K562 (cell line): ENCODE measurements around the gene TCF12. TPM values are rescaled to one million over a fixed set of nuclear protein-coding genes. Genes with fewer than 3 reads are reported as not detected.

ENCODE experiments used
- CBFA2T3 ChIP-seq: fragments of 450-650 bp; IDR thresholded peaks from 2 replicates; pipeline ENCODE4 v1.6.1; 2017
- CC2D1A ChIP-seq: fragments of 450-650 bp; IDR thresholded peaks from 2 replicates; pipeline ENCODE4 v1.6.1; 2017; ENCODE audit warnings: mild to moderate bottlenecking
- CHAMP1 ChIP-seq: fragments of 450-650 bp; IDR thresholded peaks from 2 replicates; pipeline ENCODE4 v1.6.1; 2016; ENCODE audit warnings: mild to moderate bottlenecking
- ESRRB ChIP-seq: fragments of 250-450 bp; sonication (Bioruptor Pico); IDR thresholded peaks from 2 replicates; pipeline ENCODE4 v1.5.0; 2020; ENCODE audit warnings: mild to moderate bottlenecking, moderate library complexity, borderline replicate concordance
- GMEB1 ChIP-seq: fragments of 250-450 bp; sonication (Bioruptor Pico); IDR thresholded peaks from 2 replicates; pipeline ENCODE4 v1.4.0; 2020; ENCODE audit warnings: mild to moderate bottlenecking
- HEY1 ChIP-seq: fragments of 250-450 bp; sonication (Bioruptor Pico); IDR thresholded peaks from 2 replicates; pipeline ENCODE4 v1.5.0; 2020; ENCODE audit warnings: mild to moderate bottlenecking, moderate library complexity, borderline replicate concordance
- HMGN3 ChIP-seq: IDR thresholded peaks from 2 replicates; pipeline ENCODE4 v1.6.1; 2011; ENCODE audit warnings: borderline replicate concordance, low read depth, mild to moderate bottlenecking, mixed read lengths, low read length; ENCODE audit not compliant: insufficient read length; ENCODE audit errors: extremely low read depth
- HNRNPLL ChIP-seq: fragments of 200-400 bp; formaldehyde crosslinking; IDR thresholded peaks from 2 replicates; pipeline ENCODE4 v1.6.1; 2017; ENCODE audit warnings: low read length, low read depth, mild to moderate bottlenecking; ENCODE audit not compliant: poor library complexity, severe bottlenecking
- MEIS2 ChIP-seq: fragments of 450-650 bp; IDR thresholded peaks from 2 replicates; pipeline ENCODE4 v1.6.1; 2014; ENCODE audit warnings: mild to moderate bottlenecking; ENCODE audit not compliant: partially characterized antibody
- PTTG1 ChIP-seq: fragments of 450-650 bp; IDR thresholded peaks from 2 replicates; pipeline ENCODE4 v1.6.1; 2016; ENCODE audit warnings: low read depth, mild to moderate bottlenecking, missing genetic modification characterization, missing compliant biosample characterization
- SOX6 ChIP-seq: fragments of 450-650 bp; IDR thresholded peaks from 2 replicates; pipeline ENCODE4 v1.6.1; 2014; ENCODE audit warnings: mild to moderate bottlenecking
- TAF7 ChIP-seq: fragments of 450-650 bp; IDR thresholded peaks from 2 replicates; pipeline ENCODE4 v1.6.1; 2016; ENCODE audit warnings: missing genetic modification characterization, missing compliant biosample characterization
- TCF3 ChIP-seq: sonication (generic); formaldehyde crosslinking; IDR thresholded peaks from 2 replicates; pipeline ENCODE4 v1.4.0; 2020; ENCODE audit warnings: mild to moderate bottlenecking, missing genetic modification reagents
- ZNF263 ChIP-seq: sonication (generic); formaldehyde crosslinking; IDR thresholded peaks from 2 replicates; pipeline ENCODE4 v1.8.0; 2022; ENCODE audit warnings: mild to moderate bottlenecking, missing genetic modification reagents, borderline replicate concordance
- ZNF507 ChIP-seq: conservative IDR thresholded peaks from 2 replicates; pipeline ENCODE4 v1.6.1; 2017; ENCODE audit warnings: missing genetic modification characterization, missing compliant biosample characterization
- polyA plus RNA-seq, 8 experiments: library from polyadenylated mRNA; depleted of rRNA in 4 of 8; stranded (reverse) in 5 of 8; unstranded in 3 of 8; fragments of >200 nt; fragmentation: Nextera tagmentation in 2 of 8; fragmentation: Illumina TruSeq in 1 of 8; extraction: Ambion mirVana in 2 of 8; extraction: Trizol in 1 of 8; gene quantifications; 2 replicates each; pipeline versions ENCODE4 v1.2.1 to v1.2.3, GENCODE V29; 2011 to 2014; ENCODE audit warnings: inconsistent platforms in 1 of 8, missing spikeins in 1 of 8
- total RNA-seq, 7 experiments: library from RNA; depleted of rRNA in 6 of 7; stranded (reverse); fragments of >200 nt in 6 of 7; fragmentation: Illumina TruSeq in 2 of 7; extraction: Trizol in 2 of 7; gene quantifications; 2 replicates each; pipeline versions ENCODE4 v1.2.1 to v1.2.3, GENCODE V29; 2011 to 2021; ENCODE audit warnings: low replicate concordance in 1 of 7
- TF ChIP-seq, protein P1 (sequence below): sonication (generic); formaldehyde crosslinking; IDR thresholded peaks from 2 replicates; pipeline ENCODE4 v1.8.1; 2023; ENCODE audit warnings: mild to moderate bottlenecking, missing genetic modification reagents, moderate library complexity
- TF ChIP-seq, protein P2 (sequence below): fragments of 450-650 bp; IDR thresholded peaks from 2 replicates; pipeline ENCODE4 v1.6.1; 2018; ENCODE audit not compliant: partially characterized antibody
- TF ChIP-seq, protein P3 (sequence below): fragments of 450-650 bp; formaldehyde crosslinking; IDR thresholded peaks from 2 replicates; pipeline ENCODE4 v1.4.0; 2022; ENCODE audit warnings: missing genetic modification characterization

Gene TCF12
- total and polyA plus RNA-seq, 9 of the 15 experiments (the other 6 are each of a cell fraction or from before 2014, with no cell fraction given), result 10.5 to 132 (median 52.9) TPM

GRCh38 chr15:57321973-57322601, 403.6 kb downstream of the TCF12 start (continued):
- TF ChIP-seq SOX6, result peak; percentile 99
- TF ChIP-seq HMGN3, result no peak
- TF ChIP-seq PTTG1 (tag), result no peak
- peak; percentile 69; the same call in 1 of the 2 replicates for TF ChIP-seq ZNF263 (CRISPR knock-in tag)
- TF ChIP-seq, protein P1, sequence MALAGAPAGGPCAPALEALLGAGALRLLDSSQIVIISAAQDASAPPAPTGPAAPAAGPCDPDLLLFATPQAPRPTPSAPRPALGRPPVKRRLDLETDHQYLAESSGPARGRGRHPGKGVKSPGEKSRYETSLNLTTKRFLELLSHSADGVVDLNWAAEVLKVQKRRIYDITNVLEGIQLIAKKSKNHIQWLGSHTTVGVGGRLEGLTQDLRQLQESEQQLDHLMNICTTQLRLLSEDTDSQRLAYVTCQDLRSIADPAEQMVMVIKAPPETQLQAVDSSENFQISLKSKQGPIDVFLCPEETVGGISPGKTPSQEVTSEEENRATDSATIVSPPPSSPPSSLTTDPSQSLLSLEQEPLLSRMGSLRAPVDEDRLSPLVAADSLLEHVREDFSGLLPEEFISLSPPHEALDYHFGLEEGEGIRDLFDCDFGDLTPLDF (CRISPR knock-in tag), result no peak
- no peak for TF ChIP-seq GMEB1 (CRISPR knock-in tag)
- peak; percentile 35; the same call in 1 of the 2 replicates for TF ChIP-seq CHAMP1
- peak; percentile 51 for TF ChIP-seq MEIS2
- TF ChIP-seq ZNF507 (tag), result no peak
- TF ChIP-seq TCF3 (CRISPR knock-in tag), result peak; percentile 93
- no peak for TF ChIP-seq ESRRB (CRISPR knock-in tag)
- TF ChIP-seq CC2D1A, result peak; percentile 87; the same call in 1 of the 2 replicates
- peak; percentile 9; the same call in 1 of the 2 replicates for TF ChIP-seq TAF7 (tag)
- TF ChIP-seq, protein P2, sequence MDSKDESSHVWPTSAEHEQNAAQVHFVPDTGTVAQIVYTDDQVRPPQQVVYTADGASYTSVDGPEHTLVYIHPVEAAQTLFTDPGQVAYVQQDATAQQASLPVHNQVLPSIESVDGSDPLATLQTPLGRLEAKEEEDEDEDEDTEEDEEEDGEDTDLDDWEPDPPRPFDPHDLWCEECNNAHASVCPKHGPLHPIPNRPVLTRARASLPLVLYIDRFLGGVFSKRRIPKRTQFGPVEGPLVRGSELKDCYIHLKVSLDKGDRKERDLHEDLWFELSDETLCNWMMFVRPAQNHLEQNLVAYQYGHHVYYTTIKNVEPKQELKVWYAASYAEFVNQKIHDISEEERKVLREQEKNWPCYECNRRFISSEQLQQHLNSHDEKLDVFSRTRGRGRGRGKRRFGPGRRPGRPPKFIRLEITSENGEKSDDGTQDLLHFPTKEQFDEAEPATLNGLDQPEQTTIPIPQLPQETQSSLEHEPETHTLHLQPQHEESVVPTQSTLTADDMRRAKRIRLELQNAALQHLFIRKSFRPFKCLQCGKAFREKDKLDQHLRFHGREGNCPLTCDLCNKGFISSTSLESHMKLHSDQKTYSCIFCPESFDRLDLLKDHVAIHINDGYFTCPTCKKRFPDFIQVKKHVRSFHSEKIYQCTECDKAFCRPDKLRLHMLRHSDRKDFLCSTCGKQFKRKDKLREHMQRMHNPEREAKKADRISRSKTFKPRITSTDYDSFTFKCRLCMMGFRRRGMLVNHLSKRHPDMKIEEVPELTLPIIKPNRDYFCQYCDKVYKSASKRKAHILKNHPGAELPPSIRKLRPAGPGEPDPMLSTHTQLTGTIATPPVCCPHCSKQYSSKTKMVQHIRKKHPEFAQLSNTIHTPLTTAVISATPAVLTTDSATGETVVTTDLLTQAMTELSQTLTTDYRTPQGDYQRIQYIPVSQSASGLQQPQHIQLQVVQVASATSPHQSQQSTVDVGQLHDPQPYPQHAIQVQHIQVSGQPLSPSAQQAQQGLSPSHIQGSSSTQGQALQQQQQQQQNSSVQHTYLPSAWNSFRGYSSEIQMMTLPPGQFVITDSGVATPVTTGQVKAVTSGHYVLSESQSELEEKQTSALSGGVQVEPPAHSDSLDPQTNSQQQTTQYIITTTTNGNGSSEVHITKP, result peak; percentile 32
- no peak for TF ChIP-seq HEY1 (CRISPR knock-in tag)
- TF ChIP-seq HNRNPLL, result no peak
- peak; percentile 94 for TF ChIP-seq CBFA2T3
- TF ChIP-seq, protein P3, sequence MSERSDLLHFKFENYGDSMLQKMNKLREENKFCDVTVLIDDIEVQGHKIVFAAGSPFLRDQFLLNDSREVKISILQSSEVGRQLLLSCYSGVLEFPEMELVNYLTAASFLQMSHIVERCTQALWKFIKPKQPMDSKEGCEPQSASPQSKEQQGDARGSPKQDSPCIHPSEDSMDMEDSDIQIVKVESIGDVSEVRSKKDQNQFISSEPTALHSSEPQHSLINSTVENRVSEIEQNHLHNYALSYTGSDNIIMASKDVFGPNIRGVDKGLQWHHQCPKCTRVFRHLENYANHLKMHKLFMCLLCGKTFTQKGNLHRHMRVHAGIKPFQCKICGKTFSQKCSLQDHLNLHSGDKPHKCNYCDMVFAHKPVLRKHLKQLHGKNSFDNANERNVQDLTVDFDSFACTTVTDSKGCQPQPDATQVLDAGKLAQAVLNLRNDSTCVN (CRISPR knock-in tag), result no peak
